Measurements from ENCODE around the gene PGBD5.

- no peak for TF ChIP-seq CTCF (IDR thresholded peaks at IDR 0.05 in 4 of 5, conservative IDR thresholded peaks at IDR 0.05 in 1 of 5)
- no peak for TF ChIP-seq POLR2A (IDR thresholded peaks at IDR 0.05)
These were observed 96.0 kb downstream of the PGBD5 start for GRCh38 chr1:230330157-230330556.
